GM19395 (cell line): ENCODE results near the gene ARRB1.
"Not testable (repeated sequence)": the region's sequence is repeated elsewhere in the genome, so short reads cannot be mapped to it uniquely, and the experiment has no call there.

Source experiments
- ATAC-seq: cut with Tn5 transposase; IDR thresholded peaks from one replicate; pipeline ENCODE4 v1.9.1; 2021; ENCODE audit warnings: mild to moderate bottlenecking, moderate library complexity; ENCODE audit not compliant: unreplicated experiment

Gene ARRB1

DNA sequence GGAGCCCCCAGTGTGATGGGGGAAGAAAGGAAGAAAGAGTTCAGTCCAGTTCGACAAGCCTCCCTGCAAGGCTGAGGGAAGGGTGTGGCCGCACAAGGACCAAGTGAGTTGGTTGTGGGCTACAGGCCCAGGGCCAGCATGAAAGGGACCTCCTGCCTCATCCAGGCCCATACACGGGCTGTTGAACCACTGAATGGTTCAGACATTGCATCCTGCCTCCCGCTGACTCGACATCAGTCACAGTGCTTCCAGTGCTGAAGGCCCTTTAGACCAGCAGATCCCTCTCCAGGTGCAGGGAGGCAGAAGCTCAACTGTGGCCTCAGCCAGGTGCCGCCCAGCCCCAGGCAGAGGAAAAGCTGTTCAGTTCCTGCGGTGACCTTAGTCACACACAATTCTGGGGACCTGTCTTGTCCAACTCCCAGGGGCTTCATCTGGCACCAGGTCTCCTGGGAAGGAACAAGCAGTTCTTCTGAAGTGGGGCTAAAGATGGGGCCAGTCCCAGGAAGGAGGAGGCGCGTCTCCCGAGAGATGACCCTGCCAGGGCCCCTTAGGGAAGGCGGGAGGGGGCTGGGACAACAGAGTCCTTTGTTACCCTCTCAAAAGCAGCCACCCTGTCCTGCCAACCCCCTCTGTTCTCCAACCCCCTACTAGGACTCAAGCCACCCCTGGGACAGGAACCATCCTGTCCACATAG lies 6.6 kb downstream of the ARRB1 start:
- no peak for ATAC-seq

DNA sequence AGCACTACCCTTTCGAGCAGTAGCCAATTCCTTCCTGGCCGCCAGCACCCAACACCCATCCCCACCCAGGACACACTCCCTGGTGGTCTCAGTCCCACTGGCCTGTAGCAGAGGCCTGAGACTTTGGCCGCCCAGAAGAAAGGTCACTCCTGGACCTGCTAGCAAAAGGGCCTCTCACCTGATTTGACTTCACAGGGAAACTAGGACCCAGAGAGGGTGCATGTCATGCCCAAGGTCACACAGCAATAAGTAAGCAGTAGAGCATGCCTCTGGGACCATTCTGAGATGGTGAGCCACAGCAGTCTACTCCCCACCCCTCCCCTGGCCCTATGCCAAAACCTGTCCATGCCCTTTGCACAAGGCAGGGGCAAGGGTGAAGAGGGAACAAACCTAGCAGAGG lies 7.3 kb downstream of the ARRB1 start:
- no peak for ATAC-seq

DNA sequence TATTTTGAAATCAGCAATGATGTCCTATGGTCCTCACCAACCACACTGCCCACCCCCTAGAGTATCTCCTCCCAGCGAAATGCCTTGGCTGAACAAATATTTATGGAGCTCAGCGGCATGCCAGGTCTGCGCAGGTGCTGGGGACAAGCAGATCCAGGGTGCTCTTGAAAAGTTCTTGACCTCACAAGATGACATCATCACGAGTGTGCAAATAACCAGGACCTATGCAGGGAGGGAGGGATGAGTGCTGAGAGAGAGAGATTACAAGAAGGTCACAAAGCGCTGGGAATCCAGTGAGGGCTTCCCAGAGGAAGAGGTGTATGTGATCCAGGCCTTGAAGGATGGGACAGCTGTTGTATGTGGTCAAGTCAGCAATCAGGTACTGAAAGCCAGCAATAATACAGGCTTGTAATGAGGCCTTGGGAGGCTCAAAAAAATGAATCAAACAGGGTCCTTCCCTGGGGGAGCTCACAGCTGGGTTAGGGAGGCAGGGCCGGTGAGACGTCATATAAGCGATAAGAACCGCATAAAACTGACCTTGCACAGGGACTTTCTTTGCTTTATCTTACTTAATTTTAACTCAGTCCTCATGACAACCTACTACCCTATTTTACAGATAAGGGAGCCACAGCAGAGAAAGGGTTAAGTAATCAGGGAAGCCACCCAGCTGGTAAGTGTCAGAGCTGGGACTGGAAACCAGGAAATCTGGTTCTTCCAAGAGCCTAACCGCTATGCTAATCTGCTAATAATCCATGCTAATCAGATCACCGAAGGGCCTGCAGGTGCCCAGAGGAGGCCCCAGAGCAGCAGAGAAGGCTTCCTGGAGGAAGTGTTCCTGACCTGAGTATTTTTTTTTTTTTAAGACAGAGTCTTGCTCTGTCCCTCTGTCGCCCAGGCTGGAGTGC lies 8.2 kb downstream of the ARRB1 start:
- no peak for ATAC-seq

DNA sequence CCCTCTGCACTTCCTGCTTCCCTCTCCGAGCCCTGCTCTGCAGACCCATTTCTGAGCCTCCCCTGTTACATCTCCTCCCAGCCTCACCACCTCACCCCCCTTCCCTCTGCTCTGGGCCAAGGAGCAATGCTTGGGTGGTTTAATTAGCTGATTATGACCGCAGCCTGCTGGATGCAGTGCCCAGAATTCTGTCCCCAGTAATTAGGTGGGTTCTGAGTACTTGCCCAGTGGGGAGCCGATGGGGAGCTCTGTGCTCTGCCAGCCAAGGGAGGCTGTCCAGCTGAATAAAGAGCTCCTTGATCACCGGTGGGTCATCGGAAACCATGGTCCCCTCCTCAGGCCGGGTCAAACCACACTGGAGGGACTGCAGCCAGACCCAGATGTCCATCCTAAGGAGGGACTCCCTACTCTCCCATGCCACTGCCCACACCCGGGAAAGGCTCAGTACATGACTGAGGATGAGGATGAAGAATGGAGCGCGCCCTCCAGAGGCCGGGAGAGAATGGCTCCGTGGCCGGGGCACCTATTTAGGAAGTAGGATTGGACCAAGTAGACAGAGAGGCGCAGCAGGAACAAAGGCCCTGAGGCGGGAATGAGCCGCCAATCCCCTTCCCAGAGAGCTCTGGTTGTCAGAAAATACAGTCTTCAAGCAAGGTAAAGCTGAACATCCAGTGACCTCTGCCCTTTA lies 9.1 kb downstream of the ARRB1 start:
- no peak for ATAC-seq

DNA sequence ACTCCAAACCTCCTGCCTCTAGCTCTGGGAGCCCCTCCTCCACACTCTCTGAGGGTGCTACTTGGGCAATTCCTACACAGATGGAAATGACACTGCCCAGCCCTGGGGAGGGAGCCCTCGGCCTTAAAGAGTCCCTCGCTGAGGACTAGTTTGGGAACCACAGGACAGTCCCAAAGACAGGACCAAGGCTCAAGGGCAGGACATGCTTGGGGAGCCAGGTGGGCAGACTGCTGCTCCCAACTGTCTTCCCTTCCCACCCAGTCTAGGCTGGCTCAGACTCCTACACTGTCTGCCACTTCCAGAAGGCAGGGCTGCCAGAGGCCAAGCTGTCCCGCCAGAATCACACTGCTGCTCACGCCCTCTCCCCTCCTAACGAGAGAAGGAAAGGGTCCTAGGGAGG lies 9.8 kb downstream of the ARRB1 start:
- ATAC-seq = no peak

DNA sequence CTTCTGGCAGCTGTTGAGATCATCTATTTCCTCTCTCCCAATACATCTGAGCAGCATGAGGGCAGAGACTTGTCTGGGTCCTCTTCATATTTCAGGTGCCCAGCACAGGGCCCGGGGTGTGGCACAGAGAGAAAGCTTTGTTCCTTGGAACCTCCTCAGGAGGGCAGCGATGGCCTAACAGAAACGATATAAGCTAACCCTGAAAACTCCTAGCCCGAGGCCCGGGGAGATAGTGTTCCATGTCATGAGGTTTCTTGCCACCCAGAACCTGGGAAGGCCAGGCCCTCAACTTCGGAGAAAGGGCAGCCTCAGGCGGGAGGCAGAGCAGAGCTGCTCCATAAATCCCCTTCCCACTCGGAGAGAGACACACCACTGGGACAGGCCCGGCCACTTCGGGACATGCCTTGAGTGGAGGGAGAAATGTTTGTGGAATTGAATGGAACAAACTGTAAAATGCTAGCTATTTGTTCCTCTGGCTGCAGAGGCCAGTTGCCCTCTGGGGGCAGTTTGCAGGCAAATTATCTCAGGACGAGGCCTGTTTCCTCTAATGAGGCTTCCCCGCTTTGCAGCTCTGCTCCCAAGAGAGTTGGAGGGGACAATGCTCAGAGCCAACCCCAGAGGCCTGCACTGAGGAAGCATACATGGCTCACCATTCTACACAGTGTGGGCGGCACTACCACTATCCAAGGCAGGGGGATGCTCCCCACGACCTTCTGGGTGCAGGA lies 11.6 kb downstream of the ARRB1 start:
- no peak for ATAC-seq

DNA sequence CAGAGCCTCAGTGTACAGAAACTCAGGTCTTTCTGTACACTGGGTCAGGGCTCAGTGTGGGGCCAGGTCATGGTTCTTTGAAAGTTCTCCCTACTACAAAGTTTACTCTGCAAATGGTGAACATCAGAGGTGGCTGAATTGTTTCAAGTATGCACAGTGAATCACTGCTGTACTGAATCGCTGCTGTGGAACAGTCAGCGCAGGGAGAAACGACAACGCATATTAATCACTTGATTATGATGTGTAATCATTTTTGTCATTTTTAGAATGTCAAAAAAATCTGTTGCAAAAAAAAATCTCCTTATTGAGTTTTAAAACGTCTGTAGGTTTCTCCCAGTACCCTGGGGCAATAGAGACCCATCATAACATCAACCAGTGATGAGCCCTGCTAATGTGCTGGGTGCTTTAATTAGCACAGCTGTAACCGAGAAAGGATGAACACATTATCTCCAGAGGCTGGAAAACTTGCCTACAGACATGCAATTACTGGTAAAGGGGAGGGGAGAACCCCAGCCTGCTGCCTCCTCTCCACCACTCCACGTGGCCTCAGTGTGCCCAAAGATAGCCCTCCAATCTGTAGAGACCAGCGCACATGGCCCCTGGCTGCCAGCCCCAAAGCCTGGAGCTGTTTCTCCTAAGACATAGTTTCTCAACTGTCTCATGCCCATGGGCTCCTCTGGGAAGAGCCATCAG lies 12.8 kb downstream of the ARRB1 start:
- ATAC-seq = no peak

DNA sequence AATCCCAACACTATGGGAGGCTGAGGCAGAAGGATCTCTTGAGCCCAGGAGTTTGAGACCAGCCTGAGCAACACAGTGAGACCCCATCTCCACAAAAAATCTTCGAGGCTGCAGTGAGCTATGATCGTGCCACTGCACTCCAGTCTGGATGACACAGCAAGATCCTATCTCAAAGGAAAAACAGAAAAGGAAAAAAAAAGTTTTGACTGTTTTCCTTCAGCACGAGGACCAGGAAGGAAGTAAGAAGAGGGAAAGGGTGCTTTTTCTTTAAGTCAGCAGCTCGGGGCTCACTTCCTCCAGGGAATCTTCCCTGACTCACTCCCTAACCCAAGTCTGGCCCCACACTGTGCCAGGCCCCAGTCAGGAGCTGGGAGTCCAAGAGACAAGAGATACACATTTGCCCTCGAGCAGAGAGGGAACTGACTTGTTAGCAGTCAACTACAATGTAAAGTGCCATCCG lies 14.2 kb downstream of the ARRB1 start:
- ATAC-seq = no peak

DNA sequence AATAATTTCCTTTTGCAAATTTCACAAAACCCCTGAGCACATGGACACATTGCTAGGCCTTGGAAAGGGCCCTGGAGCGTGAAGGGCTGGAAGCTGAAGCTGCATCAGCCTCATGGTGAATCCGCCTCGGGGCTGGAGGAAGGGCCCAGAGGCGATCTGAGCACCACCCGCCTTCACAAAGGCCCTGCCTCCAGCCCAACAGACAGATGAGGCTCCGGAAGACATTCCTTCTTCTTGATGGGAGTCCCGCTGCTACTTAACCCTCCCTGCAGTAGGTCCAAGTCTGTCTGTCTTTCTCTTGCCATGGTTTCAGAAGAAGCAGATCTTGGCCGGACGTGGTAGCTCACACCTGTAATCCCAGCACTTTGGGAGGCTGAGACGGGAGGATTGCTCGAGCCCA lies 16.5 kb downstream of the ARRB1 start:
- no peak for ATAC-seq

DNA sequence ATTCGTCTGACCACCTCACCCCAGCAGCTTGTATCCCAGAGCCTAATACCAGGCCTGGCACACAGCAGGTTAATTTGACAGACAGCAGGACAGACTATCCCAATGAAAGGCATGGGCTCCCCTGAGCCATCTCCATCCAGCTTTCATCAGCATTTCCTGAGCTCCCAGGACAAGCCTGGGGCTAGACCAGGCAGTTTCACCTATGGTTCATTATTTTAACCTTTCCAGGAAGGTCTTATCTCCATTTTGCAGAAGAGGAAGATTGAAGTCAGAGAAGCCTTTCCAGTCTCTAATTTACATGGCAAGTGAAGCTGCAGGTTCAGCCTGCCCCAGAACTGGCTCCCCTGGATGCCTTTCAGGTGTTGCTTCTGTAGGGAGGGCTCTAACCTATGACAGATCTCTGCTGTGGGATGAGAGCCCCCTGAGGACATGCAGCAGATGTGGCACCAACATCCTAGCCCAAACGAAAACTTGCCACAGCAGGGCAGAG lies 17.0 kb downstream of the ARRB1 start:
- ATAC-seq = no peak

DNA sequence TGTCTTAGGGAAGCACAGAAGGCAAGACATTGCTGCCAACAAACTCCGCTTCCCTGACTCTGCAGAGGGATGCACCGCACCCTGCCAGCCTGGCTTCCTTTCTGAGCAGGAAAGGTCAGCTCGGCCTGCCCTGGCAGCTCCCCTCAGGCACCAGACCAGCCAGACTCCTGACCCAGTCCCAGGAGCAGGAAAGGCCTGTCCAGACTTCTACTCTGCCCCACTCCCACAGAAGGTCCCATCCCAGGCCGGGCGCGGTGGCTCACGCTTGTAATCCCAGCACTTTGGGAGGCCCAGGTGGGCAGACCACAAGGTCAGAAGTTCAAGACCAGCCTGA lies 17.7 kb downstream of the ARRB1 start:
- no peak for ATAC-seq

DNA sequence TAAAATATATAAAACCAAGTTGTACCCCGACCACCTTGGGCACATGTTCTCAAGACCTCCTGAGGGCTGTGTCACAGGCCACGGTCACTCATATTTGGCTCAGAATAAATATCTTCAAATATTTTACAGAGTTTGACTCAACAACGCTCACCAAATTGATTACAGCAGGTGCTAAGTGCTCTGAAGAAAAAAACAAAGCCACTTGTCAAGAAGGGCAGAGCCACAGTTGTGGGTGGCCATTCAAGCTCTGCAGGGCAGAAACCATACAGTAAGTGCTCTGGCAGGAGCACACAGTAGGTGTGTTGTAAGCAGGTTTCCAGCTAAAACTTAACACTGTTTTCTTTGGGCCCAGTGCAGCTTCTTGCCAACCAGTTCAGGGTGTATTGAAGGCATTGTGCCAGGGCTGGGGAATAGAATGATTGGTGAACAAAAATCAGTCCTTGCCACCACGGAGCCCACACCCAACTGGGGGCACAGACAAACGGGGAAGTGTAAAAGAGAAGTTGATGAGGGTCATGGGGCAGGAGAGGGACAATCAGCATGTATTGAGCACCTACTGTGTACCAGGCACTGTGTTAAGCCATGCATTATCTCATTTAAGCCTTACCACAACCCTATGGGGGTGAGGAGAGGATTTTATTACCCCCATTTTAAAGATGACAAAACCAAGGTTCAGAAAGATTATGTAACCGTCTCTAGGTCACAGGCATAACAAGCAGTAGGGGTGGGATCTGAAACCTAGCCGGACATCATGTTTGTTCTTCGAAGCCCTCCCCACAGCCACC lies 18.2 kb downstream of the ARRB1 start:
- ATAC-seq = no peak

DNA sequence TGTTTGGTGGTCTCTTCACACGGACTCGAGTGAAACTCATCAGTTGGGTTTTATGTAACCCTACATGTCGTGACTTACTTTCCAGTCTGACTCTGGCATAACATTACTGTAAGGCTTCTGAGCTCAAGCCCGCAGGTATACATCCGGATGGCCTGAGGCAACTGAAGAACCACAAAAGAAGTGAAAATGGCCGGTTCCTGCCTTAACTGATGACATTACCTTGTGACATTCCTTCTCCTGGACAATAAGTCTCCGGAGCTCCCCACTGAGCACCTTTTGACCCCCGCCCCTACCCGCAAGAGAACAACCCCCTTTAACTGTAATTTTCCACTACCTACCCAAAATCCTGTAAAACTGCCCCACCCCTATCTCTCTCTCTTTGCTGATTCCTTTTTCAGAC lies 19.7 kb downstream of the ARRB1 start:
- ATAC-seq = not testable (repeated sequence)

DNA sequence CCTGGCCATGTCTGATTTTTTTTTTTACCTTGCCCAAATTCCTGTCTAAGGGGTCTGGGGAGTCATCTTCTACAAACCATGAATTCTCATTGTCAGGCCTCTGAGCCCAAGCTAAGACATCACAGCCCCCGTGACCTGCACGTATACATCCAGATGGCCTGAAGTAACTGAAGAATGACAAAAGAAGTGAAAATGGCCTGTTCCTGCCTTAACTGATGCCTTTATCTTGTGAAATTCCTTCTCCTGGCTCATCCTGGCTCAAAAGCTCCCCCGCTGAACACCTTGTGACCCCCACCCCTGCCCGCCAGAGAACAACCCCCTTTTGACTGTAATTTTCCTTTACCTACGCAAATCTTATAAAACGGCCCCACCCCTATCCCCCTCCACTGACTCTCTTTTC lies 20.2 kb downstream of the ARRB1 start:
- ATAC-seq = not testable (repeated sequence)

DNA sequence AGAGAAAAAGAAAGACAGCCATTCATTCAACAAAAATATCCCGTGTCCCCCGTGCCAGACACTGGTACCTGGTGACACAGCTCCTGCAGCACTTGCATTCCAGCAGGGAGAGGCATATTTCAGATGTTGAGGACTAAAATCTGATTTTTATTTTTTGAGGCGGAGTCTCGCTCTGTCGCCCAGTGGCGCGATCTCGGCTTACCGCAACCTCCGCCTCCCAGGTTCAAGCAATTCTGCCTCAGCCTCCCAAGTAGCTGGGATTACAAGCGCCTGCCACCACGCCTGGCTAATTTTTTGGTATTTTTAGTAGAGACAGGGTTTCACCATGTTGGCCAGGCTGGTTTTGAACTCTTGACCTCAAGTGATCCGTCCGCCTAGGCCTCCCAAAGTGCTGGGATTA lies 20.6 kb downstream of the ARRB1 start:
- not testable (repeated sequence) for ATAC-seq

DNA sequence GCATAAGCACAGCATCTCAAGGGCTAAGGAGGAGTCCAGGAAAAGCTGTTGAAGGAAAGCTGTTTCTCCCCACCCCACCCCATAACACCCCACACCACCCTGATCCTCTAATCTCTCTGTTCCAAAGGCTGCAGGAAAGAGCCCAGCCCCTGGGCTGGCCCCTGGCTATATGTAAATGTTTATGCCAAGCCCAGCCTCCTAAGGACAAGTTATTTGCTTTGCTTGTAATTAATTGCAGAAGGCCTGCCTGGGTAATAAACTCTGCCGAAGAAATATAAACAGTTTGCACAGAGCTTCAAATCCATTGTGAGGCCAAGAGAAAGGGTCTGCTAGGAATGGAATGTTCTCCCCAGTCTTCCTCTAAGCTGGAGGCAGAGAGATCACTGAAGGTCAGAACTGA lies 21.2 kb downstream of the ARRB1 start:
- ATAC-seq = no peak

DNA sequence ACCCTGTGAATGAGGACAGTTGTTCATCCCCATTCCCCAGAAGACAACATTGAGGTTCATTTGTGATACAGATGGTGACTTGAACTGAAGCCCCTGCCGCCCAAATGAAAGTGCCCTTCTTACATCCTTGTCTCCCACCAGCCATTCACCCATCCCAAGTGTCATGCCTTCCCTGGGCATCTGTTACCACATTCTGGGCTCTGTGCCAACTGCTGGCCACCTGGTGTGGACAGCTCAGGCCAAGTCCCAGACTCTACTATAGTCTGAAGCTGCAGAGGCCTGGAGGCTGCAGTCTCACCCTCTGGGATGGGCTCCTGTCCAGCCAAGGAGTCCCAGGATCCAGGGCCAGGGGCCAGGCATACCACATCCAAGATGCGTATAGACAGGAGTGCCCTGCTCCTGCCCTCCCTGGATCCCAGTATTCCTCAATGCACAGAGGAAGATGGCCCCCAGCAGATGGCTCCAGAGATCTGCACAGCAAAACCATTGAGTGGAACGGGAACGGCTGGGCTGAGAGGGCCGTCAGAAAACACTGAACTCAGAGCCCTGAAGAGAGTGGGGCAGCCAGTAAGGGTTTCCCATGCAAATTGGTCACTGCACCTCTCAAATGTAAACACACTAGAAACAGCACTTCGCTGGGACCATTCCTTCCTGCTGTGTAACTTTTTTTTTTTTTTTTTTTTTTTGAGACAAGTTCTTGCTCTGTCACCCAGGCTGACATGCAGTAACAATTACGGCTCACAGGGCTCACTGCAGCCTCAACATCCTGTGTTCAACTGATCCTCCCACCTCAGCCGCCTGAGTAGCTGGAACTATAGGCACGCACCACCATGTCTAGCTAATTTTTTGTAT lies 22.8 kb downstream of the ARRB1 start:
- peak; percentile 52 for ATAC-seq

DNA sequence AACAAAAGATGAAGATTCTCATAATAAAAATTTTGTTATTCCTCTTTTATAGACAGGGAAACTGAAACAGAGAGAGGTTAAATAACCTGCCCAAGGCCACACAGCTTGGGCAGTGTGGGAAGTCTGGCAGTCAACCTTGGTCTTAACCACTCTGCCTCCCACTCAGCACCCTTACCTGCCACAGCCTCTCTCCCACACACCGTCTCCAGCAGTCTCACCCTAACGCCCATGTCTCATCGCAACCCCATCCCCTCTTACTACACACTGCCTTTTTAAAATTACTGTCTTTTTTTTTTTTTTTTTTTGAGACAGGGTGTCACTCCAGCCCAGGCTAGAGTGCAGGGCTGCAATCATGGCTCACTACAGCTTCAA lies 25.0 kb downstream of the ARRB1 start:
- no peak for ATAC-seq
